ENCODE data around the gene CREB5.

The CREB5 gene

GRCh38 chr7:28470344-28470743 lies 58.0 kb downstream of the CREB5 start:
- Histone ChIP-seq H3K79me2 (ENCODE audit: insufficient read depth, low read length) (no peaks in the 10 kb centered on the region), H3K27ac (ENCODE audit: low read length) (no peak overlapping the region), H4K20me1 (ENCODE audit: insufficient read depth, low read length) (no peaks in the 10 kb centered on the region), H3K4me2 (ENCODE audit: insufficient read depth, low read length) (no peak overlapping the region), H3K4me3 (ENCODE audit: low read depth in 1 of 2, low read length in 2 of 2) (no peak overlapping the region), H2AFZ (ENCODE audit: low read depth, low read length) (no peak overlapping the region), H3K36me3 (ENCODE audit: insufficient read depth, low read length) (no peaks in the 10 kb centered on the region), H3K9ac (ENCODE audit: low read depth, low read length) (no peak overlapping the region), H3K4me1 (ENCODE audit: insufficient read depth, low read length) (no peaks in the 10 kb centered on the region), H3K9me3 (ENCODE audit: insufficient read depth, low read length, severe bottlenecking) (no peaks in the 10 kb centered on the region), H3K27me3 (ENCODE audit: insufficient read depth, low read length, poor library complexity) (peaks cover 5% of the 10 kb centered on the region)
- TF ChIP-seq, protein P1, sequence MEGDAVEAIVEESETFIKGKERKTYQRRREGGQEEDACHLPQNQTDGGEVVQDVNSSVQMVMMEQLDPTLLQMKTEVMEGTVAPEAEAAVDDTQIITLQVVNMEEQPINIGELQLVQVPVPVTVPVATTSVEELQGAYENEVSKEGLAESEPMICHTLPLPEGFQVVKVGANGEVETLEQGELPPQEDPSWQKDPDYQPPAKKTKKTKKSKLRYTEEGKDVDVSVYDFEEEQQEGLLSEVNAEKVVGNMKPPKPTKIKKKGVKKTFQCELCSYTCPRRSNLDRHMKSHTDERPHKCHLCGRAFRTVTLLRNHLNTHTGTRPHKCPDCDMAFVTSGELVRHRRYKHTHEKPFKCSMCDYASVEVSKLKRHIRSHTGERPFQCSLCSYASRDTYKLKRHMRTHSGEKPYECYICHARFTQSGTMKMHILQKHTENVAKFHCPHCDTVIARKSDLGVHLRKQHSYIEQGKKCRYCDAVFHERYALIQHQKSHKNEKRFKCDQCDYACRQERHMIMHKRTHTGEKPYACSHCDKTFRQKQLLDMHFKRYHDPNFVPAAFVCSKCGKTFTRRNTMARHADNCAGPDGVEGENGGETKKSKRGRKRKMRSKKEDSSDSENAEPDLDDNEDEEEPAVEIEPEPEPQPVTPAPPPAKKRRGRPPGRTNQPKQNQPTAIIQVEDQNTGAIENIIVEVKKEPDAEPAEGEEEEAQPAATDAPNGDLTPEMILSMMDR (IDR thresholded peaks at IDR 0.05; ENCODE audit: borderline replicate concordance, extremely low read depth, low read length, poor library complexity, severe bottlenecking): no peak
- no peak for TF ChIP-seq EZH2 (IDR thresholded peaks at IDR 0.05; ENCODE audit: borderline replicate concordance, low read depth, low read length, severe bottlenecking)
- no peak for DNase-seq
- no peak for ATAC-seq (ENCODE audit: insufficient read depth, low read depth)

GRCh38 chr7:28472332-28472731 lies 60.0 kb downstream of the CREB5 start:
- peaks cover 10% of the 10 kb centered on the region for H3K27me3 ChIP-seq (ENCODE audit: insufficient read depth, low read length, poor library complexity)
- H3K4me1 ChIP-seq (ENCODE audit: insufficient read depth, low read length): no peaks in the 10 kb centered on the region
- H3K4me2 ChIP-seq (ENCODE audit: insufficient read depth, low read length): no peak overlapping the region
- TF ChIP-seq, protein P1 (IDR thresholded peaks at IDR 0.05; ENCODE audit: borderline replicate concordance, extremely low read depth, low read length, poor library complexity, severe bottlenecking): no peak
- TF ChIP-seq EZH2 (IDR thresholded peaks at IDR 0.05; ENCODE audit: borderline replicate concordance, low read depth, low read length, severe bottlenecking): no peak
- no peaks in the 10 kb centered on the region for H3K36me3 ChIP-seq (ENCODE audit: insufficient read depth, low read length)
- no peaks in the 10 kb centered on the region for H3K9me3 ChIP-seq (ENCODE audit: insufficient read depth, low read length, severe bottlenecking)
- DNase-seq (no peak), ATAC-seq (ENCODE audit: insufficient read depth, low read depth) (no peak)
- H3K9ac ChIP-seq (ENCODE audit: low read depth, low read length): no peak overlapping the region
- no peaks in the 10 kb centered on the region for H3K79me2 ChIP-seq (ENCODE audit: insufficient read depth, low read length)
- H2AFZ ChIP-seq (ENCODE audit: low read depth, low read length): no peak overlapping the region
- no peak overlapping the region for H3K27ac ChIP-seq (ENCODE audit: low read length)
- H3K4me3 ChIP-seq (ENCODE audit: low read depth in 1 of 2, low read length in 2 of 2): no peak overlapping the region
- H4K20me1 ChIP-seq (ENCODE audit: insufficient read depth, low read length): no peaks in the 10 kb centered on the region

- Histone ChIP-seq H3K4me3 (ENCODE audit: low read depth in 1 of 2, low read length in 2 of 2) (no peak overlapping the region), H3K36me3 (ENCODE audit: insufficient read depth, low read length) (no peaks in the 10 kb centered on the region), H3K9ac (ENCODE audit: low read depth, low read length) (no peak overlapping the region), H3K27me3 (ENCODE audit: insufficient read depth, low read length, poor library complexity) (peaks cover 10% of the 10 kb centered on the region), H2AFZ (ENCODE audit: low read depth, low read length) (no peak overlapping the region), H3K79me2 (ENCODE audit: insufficient read depth, low read length) (no peaks in the 10 kb centered on the region), H3K4me1 (ENCODE audit: insufficient read depth, low read length) (no peaks in the 10 kb centered on the region), H4K20me1 (ENCODE audit: insufficient read depth, low read length) (no peaks in the 10 kb centered on the region), H3K27ac (ENCODE audit: low read length) (no peak overlapping the region), H3K9me3 (ENCODE audit: insufficient read depth, low read length, severe bottlenecking) (no peaks in the 10 kb centered on the region), H3K4me2 (ENCODE audit: insufficient read depth, low read length) (no peak overlapping the region)
- no peak for TF ChIP-seq EZH2 (IDR thresholded peaks at IDR 0.05; ENCODE audit: borderline replicate concordance, low read depth, low read length, severe bottlenecking)
- TF ChIP-seq, protein P1 (IDR thresholded peaks at IDR 0.05; ENCODE audit: borderline replicate concordance, extremely low read depth, low read length, poor library complexity, severe bottlenecking): no peak
- no peak for DNase-seq
- ATAC-seq (ENCODE audit: insufficient read depth, low read depth): no peak
Observed at GRCh38 chr7:28473571-28474281, 61.4 kb downstream of the CREB5 start.

All from DND-41 (cell line).